IMR-90 (cell line): Measurements from ENCODE around the gene CDC40. TPM values are rescaled to one million over a fixed set of nuclear protein-coding genes. Genes with fewer than 3 reads are reported as not detected.

Experiments used
- ATAC-seq: fragments of 200-7000 bp; cut with Tn5 transposase; 2 replicates; pipeline ENCODE4 v1.9.1; 2020; ENCODE audit warnings: low read depth, mild to moderate bottlenecking, moderate library complexity
- BruUV-seq: library from RNA; stranded (reverse); fragments of 400-500 nt; replicated peaks from 2 replicates; lab custom pipeline; 2021; lab: Mats Ljungman, UMichigan
- CTCF ChIA-PET: fragments of 300-600 bp; formaldehyde crosslinking; extraction: SDS; loops from one replicate; lab custom pipeline; 2021; ENCODE audit warnings: antibody characterized with exemption; lab: Yijun Ruan, JAX
- POLR2A ChIA-PET: fragments of 300-600 bp; sonication (Branson Sonifier 250); formaldehyde crosslinking; loops from one replicate; lab custom pipeline; 2022; ENCODE audit warnings: antibody characterized with exemption; ENCODE audit not compliant: unreplicated experiment; lab: Charles Lee
- DNase-seq: peaks from one replicate; pipeline ENCODE4 v3.0.0; 2013
- H2AFZ ChIP-seq: replicated peaks from 2 replicates; pipeline ENCODE3; 2013; ENCODE audit warnings: low read length, mild to moderate bottlenecking; ENCODE audit not compliant: poor library complexity
- H2AK5ac ChIP-seq: 2 replicates; pipeline ENCODE4 v1.6.1; 2013; ENCODE audit warnings: low read depth, low read length, inconsistent platforms
- H2AK9ac ChIP-seq: replicated peaks from 2 replicates; pipeline ENCODE3; 2013; ENCODE audit warnings: mild to moderate bottlenecking, low read depth, low read length, moderate library complexity; ENCODE audit not compliant: poor library complexity
- H2BK120ac ChIP-seq: 2 replicates; pipeline ENCODE4 v1.6.1; 2013; ENCODE audit warnings: low read depth, low read length, inconsistent platforms
- H2BK15ac ChIP-seq: 3 replicates; pipeline ENCODE4 v1.6.1; 2013; ENCODE audit warnings: low read depth, low read length, inconsistent platforms
- H2BK20ac ChIP-seq: 2 replicates; pipeline ENCODE4 v1.6.1; 2013; ENCODE audit warnings: low read depth, mild to moderate bottlenecking, inconsistent platforms, low read length, moderate library complexity
- H2BK5ac ChIP-seq: 2 replicates; pipeline ENCODE4 v1.6.1; 2013; ENCODE audit warnings: mild to moderate bottlenecking, low read depth, low read length, inconsistent platforms; ENCODE audit not compliant: poor library complexity, severe bottlenecking
- H3K14ac ChIP-seq: replicated peaks from 2 replicates; pipeline ENCODE4 v1.6.1; 2013; ENCODE audit warnings: low read depth, low read length, inconsistent platforms
- H3K18ac ChIP-seq: 2 replicates; pipeline ENCODE4 v1.6.1; 2013; ENCODE audit warnings: low read depth, low read length, control low read depth
- H3K23ac ChIP-seq: 2 replicates; pipeline ENCODE4 v1.6.1; 2013; ENCODE audit warnings: low read depth, low read length, inconsistent platforms
- H3K27ac ChIP-seq: 2 replicates; pipeline ENCODE4 v1.5.1; 2013; ENCODE audit warnings: mild to moderate bottlenecking, control low read depth, low read length; ENCODE audit not compliant: insufficient read depth
- H3K27me3 ChIP-seq: 2 replicates; pipeline ENCODE4 v1.6.1; 2013; ENCODE audit warnings: low read length; ENCODE audit not compliant: control insufficient read depth, insufficient read depth
- H3K36me3 ChIP-seq: 2 replicates; pipeline ENCODE4 v1.6.1; 2013; ENCODE audit warnings: low read length, mixed read lengths; ENCODE audit not compliant: control insufficient read depth, insufficient read depth
- H3K4ac ChIP-seq: 2 replicates; pipeline ENCODE4 v1.6.1; 2013; ENCODE audit warnings: low read depth, low read length, inconsistent platforms
- H3K4me1 ChIP-seq: 2 replicates; pipeline ENCODE4 v1.6.1; 2013; ENCODE audit warnings: low read length, mixed read lengths; ENCODE audit not compliant: control insufficient read depth, insufficient read depth
- H3K4me2 ChIP-seq: 2 replicates; pipeline ENCODE4 v1.6.1; 2013; ENCODE audit warnings: low read depth, mild to moderate bottlenecking, control low read depth, low read length, moderate library complexity
- H3K4me3 ChIP-seq: 2 replicates; pipeline ENCODE4 v1.5.1; 2013; ENCODE audit warnings: low read depth, mild to moderate bottlenecking, control low read depth, low read length, moderate library complexity; ENCODE audit not compliant: insufficient read depth
- H3K56ac ChIP-seq: 2 replicates; pipeline ENCODE4 v1.6.1; 2013; ENCODE audit warnings: low read length, inconsistent platforms; ENCODE audit not compliant: insufficient read depth; ENCODE audit errors: extremely low read depth
- H3K79me1 ChIP-seq, 2 experiments: 2 replicates each; pipeline ENCODE4 v1.6.1; 2013; ENCODE audit warnings: low read length in 2 of 2, inconsistent platforms in 1 of 2, low read depth in 1 of 2
- H3K9ac ChIP-seq: 2 replicates; pipeline ENCODE4 v1.6.1; 2013; ENCODE audit warnings: low read depth, low read length, control low read depth
- H3K9me1 ChIP-seq: 2 replicates; pipeline ENCODE4 v1.6.1; 2013; ENCODE audit warnings: low read length, inconsistent platforms; ENCODE audit not compliant: insufficient read depth
- H3K9me3 ChIP-seq: 2 replicates; pipeline ENCODE4 v1.6.1; 2013; ENCODE audit warnings: low read length; ENCODE audit not compliant: control insufficient read depth, insufficient read depth
- H4K20me1 ChIP-seq: 2 replicates; pipeline ENCODE4 v1.6.1; 2013; ENCODE audit warnings: low read length, inconsistent platforms; ENCODE audit not compliant: insufficient read depth
- H4K5ac ChIP-seq: 2 replicates; pipeline ENCODE4 v1.6.1; 2013; ENCODE audit warnings: mild to moderate bottlenecking, low read depth, low read length, control low read depth
- H4K8ac ChIP-seq, 2 experiments: 2 replicates each; pipeline ENCODE4 v1.6.1; 2013; ENCODE audit warnings: low read depth in 2 of 2, low read length in 2 of 2, control low read depth in 1 of 2, inconsistent platforms in 1 of 2
- H4K91ac ChIP-seq: 2 replicates; pipeline ENCODE4 v1.6.1; 2013; ENCODE audit warnings: low read depth, low read length, inconsistent platforms; ENCODE audit not compliant: insufficient read depth
- FOS ChIP-seq: fragments of 150-350 bp; IDR thresholded peaks from 2 replicates; pipeline ENCODE4 v1.6.1; 2016; ENCODE audit warnings: low read depth, low read length
- MAFK ChIP-seq: IDR thresholded peaks from 2 replicates; pipeline ENCODE4 v1.6.1; 2012; ENCODE audit warnings: low read depth, low read length, improper control_type of control experiment
- MAZ ChIP-seq: IDR thresholded peaks from 2 replicates; pipeline ENCODE4 v1.6.1; 2012; ENCODE audit warnings: low read depth, mild to moderate bottlenecking, low read length, improper control_type of control experiment, moderate library complexity, borderline replicate concordance
- MXI1 ChIP-seq: IDR thresholded peaks from 2 replicates; pipeline ENCODE4 v1.6.1; 2012; ENCODE audit warnings: low read depth, mild to moderate bottlenecking, low read length, moderate library complexity, borderline replicate concordance
- POLR2A ChIP-seq: IDR thresholded peaks from 2 replicates; pipeline ENCODE4 v1.6.1; 2012; ENCODE audit warnings: mild to moderate bottlenecking, low read depth, low read length
- RCOR1 ChIP-seq: IDR thresholded peaks from 2 replicates; pipeline ENCODE4 v1.6.1; 2012; ENCODE audit warnings: mild to moderate bottlenecking, low read length, improper control_type of control experiment; ENCODE audit not compliant: insufficient replicate concordance
- RFX5 ChIP-seq: IDR thresholded peaks from 2 replicates; pipeline ENCODE4 v1.8.0; 2012; ENCODE audit warnings: low read depth, mild to moderate bottlenecking, low read length, moderate library complexity
- WGBS, 2 experiments: methylation state at CpG; one replicate each; pipeline versions ENCODE4 v1.1.5 to v1.1.7; 2013; ENCODE audit warnings: missing lambda C conversion rate in 2 of 2; ENCODE audit not compliant: insufficient read length in 1 of 2; ENCODE audit errors: extremely low coverage in 2 of 2; 5-methylcytosine and 5-hydroxymethylcytosine counted together
- dilution Hi-C: fragments of 300-500 bp; cut with HindIII; formaldehyde crosslinking; loops from one replicate; pipeline ENCODE4 v1.14.3; 2018; ENCODE audit warnings: low sequenced_read_pairs; ENCODE audit not compliant: unreplicated experiment
- in situ Hi-C: fragments of 300-500 bp; cut with MboI; formaldehyde crosslinking; loops from 3 replicates; pipeline ENCODE4 v1.14.3; 2019; ENCODE audit warnings: low sequenced_read_pairs, inconsistent platforms, mixed read lengths
- intact Hi-C: fragments of 100-400 bp; cut with micrococcal nuclease; formaldehyde crosslinking; loops from 2 replicates; pipeline ENCODE4 v1.10.0; 2022
- polyA plus RNA-seq, 3 experiments: library from polyadenylated mRNA; depleted of rRNA; stranded (reverse); fragments of >200 nt; gene quantifications; 2 replicates each; pipeline ENCODE4 v1.2.3, GENCODE V29; 2012; ENCODE audit warnings: low replicate concordance in 1 of 3
- total RNA-seq: library from RNA; depleted of rRNA; stranded (reverse); fragments of >200 nt; gene quantifications from 2 replicates; pipeline ENCODE4 v1.2.3, GENCODE V29; 2012
- TF ChIP-seq, protein P1 (sequence below): conservative IDR thresholded peaks from 2 replicates; pipeline ENCODE4 v1.5.1; 2012; ENCODE audit warnings: mild to moderate bottlenecking, low read depth, low read length, improper control_type of control experiment
- TF ChIP-seq, protein P2 (sequence below): fragments of 150-350 bp; IDR thresholded peaks from 2 replicates; pipeline ENCODE4 v1.6.1; 2016; ENCODE audit warnings: low read depth, mild to moderate bottlenecking, low read length, moderate library complexity, borderline replicate concordance

Gene CDC40
- total and polyA plus RNA-seq, 2 of the 4 experiments (the other 2 are of a cell fraction), result 7.0 to 16.8 TPM

DNA sequence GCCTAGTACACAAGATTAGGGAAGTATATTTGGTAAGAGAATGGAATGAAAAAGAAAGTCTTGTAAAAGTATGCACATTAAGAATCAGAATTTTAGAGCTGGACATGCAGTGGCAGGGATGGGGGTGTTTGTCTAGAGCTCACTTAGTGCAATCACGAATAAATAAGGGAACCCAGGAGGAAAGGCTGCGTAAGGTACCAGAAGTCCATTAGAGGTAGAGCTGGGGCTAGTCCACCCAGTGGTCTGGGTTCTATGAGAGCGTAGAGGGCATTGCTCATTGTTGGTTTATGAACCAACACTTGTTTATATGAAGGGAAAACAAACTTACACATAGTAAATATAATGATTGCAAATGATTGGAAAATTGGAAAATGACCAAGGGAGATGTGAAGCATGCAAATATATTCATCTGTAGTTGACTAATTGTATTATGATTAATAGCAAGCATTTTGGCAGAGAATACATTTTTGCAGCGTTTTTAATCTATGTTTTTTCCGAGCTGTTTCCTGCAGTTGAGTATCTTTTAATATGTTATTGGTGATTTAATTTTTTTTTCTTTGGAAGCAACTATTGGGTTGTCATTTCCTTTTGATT is 3.2 kb downstream of the CDC40 start:
- Histone ChIP-seq H3K23ac (no peak overlapping the region), H3K9ac (no peak overlapping the region), H2AFZ (no peak overlapping the region), H3K18ac (no peak overlapping the region), H2BK15ac (no peak overlapping the region), H4K5ac (no peak overlapping the region), H3K36me3 (no peaks in the 10 kb centered on the region), H3K4ac (no peak overlapping the region), H3K27me3 (no peaks in the 10 kb centered on the region), H3K79me1 (peaks cover 16 to 47% of the 10 kb centered on the region in 2 experiments), H2BK120ac (no peak overlapping the region), H3K4me1 (peaks cover 5% of the 10 kb centered on the region; the same call in 1 of the 2 replicates), H2BK5ac (no peak overlapping the region), H3K4me2 (peak overlapping the region; percentile 53), H3K56ac (no peak overlapping the region), H4K8ac (no peak overlapping the region), H4K91ac (no peak overlapping the region), H3K9me3 (no peaks in the 10 kb centered on the region), H3K14ac (no peak overlapping the region), H3K9me1 (peaks cover 8% of the 10 kb centered on the region), H2BK20ac (no peak overlapping the region), H2AK5ac (no peak overlapping the region), H2AK9ac (no peak overlapping the region), H3K27ac (no peak overlapping the region), H4K20me1 (peaks cover 4% of the 10 kb centered on the region; the same call in 1 of the 2 replicates), H3K4me3 (no peak overlapping the region)
- in situ Hi-C loops, result no loop called here
- BruUV-seq, result no TSS peak
- no peak for TF ChIP-seq MAZ
- TF ChIP-seq POLR2A, result no peak
- TF ChIP-seq RFX5, result no peak
- TF ChIP-seq, protein P1, sequence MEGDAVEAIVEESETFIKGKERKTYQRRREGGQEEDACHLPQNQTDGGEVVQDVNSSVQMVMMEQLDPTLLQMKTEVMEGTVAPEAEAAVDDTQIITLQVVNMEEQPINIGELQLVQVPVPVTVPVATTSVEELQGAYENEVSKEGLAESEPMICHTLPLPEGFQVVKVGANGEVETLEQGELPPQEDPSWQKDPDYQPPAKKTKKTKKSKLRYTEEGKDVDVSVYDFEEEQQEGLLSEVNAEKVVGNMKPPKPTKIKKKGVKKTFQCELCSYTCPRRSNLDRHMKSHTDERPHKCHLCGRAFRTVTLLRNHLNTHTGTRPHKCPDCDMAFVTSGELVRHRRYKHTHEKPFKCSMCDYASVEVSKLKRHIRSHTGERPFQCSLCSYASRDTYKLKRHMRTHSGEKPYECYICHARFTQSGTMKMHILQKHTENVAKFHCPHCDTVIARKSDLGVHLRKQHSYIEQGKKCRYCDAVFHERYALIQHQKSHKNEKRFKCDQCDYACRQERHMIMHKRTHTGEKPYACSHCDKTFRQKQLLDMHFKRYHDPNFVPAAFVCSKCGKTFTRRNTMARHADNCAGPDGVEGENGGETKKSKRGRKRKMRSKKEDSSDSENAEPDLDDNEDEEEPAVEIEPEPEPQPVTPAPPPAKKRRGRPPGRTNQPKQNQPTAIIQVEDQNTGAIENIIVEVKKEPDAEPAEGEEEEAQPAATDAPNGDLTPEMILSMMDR, result no peak
- no peak for TF ChIP-seq FOS
- TF ChIP-seq MXI1, result no peak
- no peak for TF ChIP-seq MAFK
- TF ChIP-seq, protein P2, sequence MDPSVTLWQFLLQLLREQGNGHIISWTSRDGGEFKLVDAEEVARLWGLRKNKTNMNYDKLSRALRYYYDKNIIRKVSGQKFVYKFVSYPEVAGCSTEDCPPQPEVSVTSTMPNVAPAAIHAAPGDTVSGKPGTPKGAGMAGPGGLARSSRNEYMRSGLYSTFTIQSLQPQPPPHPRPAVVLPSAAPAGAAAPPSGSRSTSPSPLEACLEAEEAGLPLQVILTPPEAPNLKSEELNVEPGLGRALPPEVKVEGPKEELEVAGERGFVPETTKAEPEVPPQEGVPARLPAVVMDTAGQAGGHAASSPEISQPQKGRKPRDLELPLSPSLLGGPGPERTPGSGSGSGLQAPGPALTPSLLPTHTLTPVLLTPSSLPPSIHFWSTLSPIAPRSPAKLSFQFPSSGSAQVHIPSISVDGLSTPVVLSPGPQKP, result no peak
- TF ChIP-seq RCOR1, result no peak
- dilution Hi-C loops, result no loop called here
- ChIA-PET CTCF (no interaction called here), POLR2A (no interaction called here)
- intact Hi-C loops, result loop anchor here (5.0 kb wide), 1 partner anchor 159 kb away; no protein-coding TSS in a partner anchor
- WGBS, 2 experiments, result no CpG with 5 or more reads among the region's 5 CpGs
- ATAC-seq (no peak), DNase-seq (no peak)
